ENCODE measurements around the gene APEX2. TPM values are rescaled to one million over a fixed set of nuclear protein-coding genes. Genes with fewer than 3 reads are reported as not detected.

APEX2 gene
- total RNA-seq, 1 experiment from 2014 or later = 57.7 TPM

DNA sequence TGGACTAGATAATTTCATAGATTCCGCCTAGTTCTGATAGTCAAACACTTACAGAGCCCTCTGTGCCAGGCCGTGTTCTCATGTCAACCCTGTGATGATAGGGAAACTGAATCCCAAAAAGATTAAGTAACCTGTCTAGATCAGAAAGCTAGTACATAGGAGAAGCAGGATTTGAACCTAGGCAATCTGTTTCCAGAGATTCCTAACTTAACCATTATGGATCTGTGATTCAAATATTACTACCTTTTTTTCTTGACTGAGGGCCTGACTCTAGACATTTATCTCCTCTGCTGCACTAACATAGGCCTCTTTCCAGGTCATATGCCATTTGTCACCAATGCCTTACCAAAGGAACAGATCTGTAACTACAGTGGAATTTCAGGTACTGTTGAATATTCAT lies 29.1 kb downstream of the APEX2 start:
- Histone ChIP-seq H2AFZ (no peak overlapping the region), H3K9me2 (ENCODE audit: insufficient read depth) (no peaks in the 10 kb centered on the region), H3K4me3 (no peak overlapping the region), H3F3A (ENCODE audit: insufficient read depth, low read depth) (no peaks in the 10 kb centered on the region), H3K4me1 (replicated peaks; ENCODE audit: insufficient read depth) (no peaks in the 10 kb centered on the region), H3K4me2 (no peak overlapping the region), H4K20me1 (ENCODE audit: insufficient read depth) (no peaks in the 10 kb centered on the region), H3K36me3 (ENCODE audit: low read depth) (no peaks in the 10 kb centered on the region), H3K79me2 (ENCODE audit: low read depth) (no peaks in the 10 kb centered on the region), H3K27ac (no peak overlapping the region), H3K27me3 (ENCODE audit: insufficient read depth, low read depth) (no peaks in the 10 kb centered on the region), H3K9me3 (ENCODE audit: insufficient read depth, low read depth) (no peaks in the 10 kb centered on the region)
- TF ChIP-seq EZH2 (IDR thresholded peaks at IDR 0.05; ENCODE audit: low read depth) = no peak
- TF ChIP-seq, protein P1, sequence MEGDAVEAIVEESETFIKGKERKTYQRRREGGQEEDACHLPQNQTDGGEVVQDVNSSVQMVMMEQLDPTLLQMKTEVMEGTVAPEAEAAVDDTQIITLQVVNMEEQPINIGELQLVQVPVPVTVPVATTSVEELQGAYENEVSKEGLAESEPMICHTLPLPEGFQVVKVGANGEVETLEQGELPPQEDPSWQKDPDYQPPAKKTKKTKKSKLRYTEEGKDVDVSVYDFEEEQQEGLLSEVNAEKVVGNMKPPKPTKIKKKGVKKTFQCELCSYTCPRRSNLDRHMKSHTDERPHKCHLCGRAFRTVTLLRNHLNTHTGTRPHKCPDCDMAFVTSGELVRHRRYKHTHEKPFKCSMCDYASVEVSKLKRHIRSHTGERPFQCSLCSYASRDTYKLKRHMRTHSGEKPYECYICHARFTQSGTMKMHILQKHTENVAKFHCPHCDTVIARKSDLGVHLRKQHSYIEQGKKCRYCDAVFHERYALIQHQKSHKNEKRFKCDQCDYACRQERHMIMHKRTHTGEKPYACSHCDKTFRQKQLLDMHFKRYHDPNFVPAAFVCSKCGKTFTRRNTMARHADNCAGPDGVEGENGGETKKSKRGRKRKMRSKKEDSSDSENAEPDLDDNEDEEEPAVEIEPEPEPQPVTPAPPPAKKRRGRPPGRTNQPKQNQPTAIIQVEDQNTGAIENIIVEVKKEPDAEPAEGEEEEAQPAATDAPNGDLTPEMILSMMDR (conservative IDR thresholded peaks at IDR 0.05) = no peak
- intact Hi-C loops (cut with micrococcal nuclease; ENCODE audit: unreplicated experiment) = no loop called here
- ChIA-PET POLR2A (ENCODE audit: unreplicated experiment) (no interaction called here), CTCF (no interaction called here)
- no TSS peak for BruUV-seq (replicated peaks)
- no peak for DNase-seq

DNA sequence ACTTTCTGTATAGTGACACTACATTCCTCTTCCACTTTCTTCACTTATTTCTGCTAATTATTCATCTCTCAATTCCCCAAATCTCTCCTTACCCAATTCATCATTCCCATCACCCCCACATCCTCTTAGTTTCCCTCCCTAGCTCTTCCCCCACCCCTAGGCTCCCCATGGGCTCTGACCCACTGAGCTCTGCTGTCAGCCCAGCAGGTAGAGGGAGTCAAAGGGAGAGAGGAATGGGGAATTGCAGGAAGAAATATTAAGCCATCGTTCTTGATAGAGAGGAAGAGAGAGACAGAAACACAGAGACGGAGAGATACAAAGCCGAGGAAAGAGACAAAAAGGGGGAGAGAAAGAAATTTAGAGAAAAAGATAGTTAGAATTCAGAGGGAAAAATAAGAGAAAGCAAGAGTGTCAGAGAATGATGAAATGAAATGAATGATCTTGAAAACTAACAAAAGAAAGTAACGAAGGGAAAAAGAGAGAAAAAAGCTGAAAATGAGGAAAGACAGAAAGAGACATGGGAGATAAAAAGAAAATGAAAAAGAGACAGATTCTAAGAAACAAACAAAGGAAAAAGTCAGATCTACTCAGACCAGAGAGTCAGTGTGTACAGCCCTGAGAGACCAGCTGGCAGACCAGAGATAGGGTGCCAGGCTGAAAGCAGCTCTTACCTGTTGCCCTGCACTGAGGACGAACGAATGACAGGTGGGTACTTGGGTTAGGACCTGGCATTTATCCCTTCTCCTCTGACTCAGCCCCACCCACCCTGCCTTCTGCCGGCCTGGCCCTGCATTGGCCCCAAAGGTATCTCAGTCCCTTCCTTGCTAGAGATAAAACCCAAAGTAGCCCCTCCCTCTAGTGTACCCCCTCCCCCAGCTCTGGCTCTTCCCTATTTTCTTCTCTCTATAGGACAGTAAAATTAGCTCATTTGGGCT lies 30.4 kb downstream of the APEX2 start, which contains the start of gene ALAS2:
ALAS2 (minus strand) TSS at position 707 of the 935 bp plus-strand sequence. CDS start 4,977 bp downstream, outside the sequence.
- no peak within 1 kb of the TSS for H2AFZ ChIP-seq
- POLR2A ChIA-PET (ENCODE audit: unreplicated experiment) = no interaction called here

DNA sequence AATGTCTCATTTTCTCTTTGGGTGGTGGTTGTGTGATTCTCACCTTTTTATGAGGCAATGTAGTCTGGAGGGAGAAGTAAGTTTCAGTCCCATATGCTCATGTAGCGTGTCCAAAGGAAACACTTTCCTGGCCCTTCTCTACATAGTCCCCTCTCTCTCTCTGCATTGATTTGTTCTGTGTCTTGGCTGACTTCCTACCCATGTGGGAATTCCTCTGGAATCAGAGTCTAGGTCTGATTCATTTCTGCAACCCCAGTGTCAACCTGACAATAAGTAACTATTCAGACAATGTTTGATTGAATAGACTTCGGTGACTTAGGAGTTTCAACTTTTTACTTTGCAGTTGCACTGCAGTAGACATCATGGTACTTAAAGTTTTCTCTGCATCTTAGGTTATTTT lies 33.3 kb downstream of the APEX2 start:
- intact Hi-C loops (cut with micrococcal nuclease; ENCODE audit: unreplicated experiment) = no loop called here
- no peak for DNase-seq
- no TSS peak for BruUV-seq (replicated peaks)

More for the DNA sequence above, 30.4 kb downstream of the APEX2 start, which contains the start of gene ALAS2:
- no peak for DNase-seq
- CTCF ChIA-PET = no interaction called here
- H4K20me1 ChIP-seq (ENCODE audit: insufficient read depth) = no peaks in the 10 kb centered on the region
- H3K36me3 ChIP-seq (ENCODE audit: low read depth) = no peaks in the 10 kb centered on the region
- TF ChIP-seq EZH2 (IDR thresholded peaks at IDR 0.05; ENCODE audit: low read depth) = no peak
- TF ChIP-seq, protein P1 (conservative IDR thresholded peaks at IDR 0.05) = no peak
- H3F3A ChIP-seq (ENCODE audit: insufficient read depth, low read depth) = no peaks in the 10 kb centered on the region
- no peaks in the 10 kb centered on the region for H3K4me1 ChIP-seq (replicated peaks; ENCODE audit: insufficient read depth)
- H3K79me2 ChIP-seq (ENCODE audit: low read depth) = no peaks in the 10 kb centered on the region
- no peak within 1 kb of the TSS for H3K27ac ChIP-seq
- intact Hi-C loops (cut with micrococcal nuclease; ENCODE audit: unreplicated experiment) = no loop called here
- no peaks in the 10 kb centered on the region for H3K9me2 ChIP-seq (ENCODE audit: insufficient read depth)
- no peaks in the 10 kb centered on the region for H3K27me3 ChIP-seq (ENCODE audit: insufficient read depth, low read depth)
- H3K4me3 ChIP-seq = no peak within 1 kb of the TSS
- no peak within 1 kb of the TSS for H3K4me2 ChIP-seq
- H3K9me3 ChIP-seq (ENCODE audit: insufficient read depth, low read depth) = no peaks in the 10 kb centered on the region
- BruUV-seq (replicated peaks) = no TSS peak

More for the DNA sequence above, 33.3 kb downstream of the APEX2 start:
- Histone ChIP-seq H4K20me1 (ENCODE audit: insufficient read depth) (no peaks in the 10 kb centered on the region), H3K36me3 (ENCODE audit: low read depth) (no peaks in the 10 kb centered on the region), H3K27me3 (ENCODE audit: insufficient read depth, low read depth) (no peaks in the 10 kb centered on the region), H2AFZ (no peak overlapping the region), H3K27ac (no peak overlapping the region), H3K79me2 (ENCODE audit: low read depth) (no peaks in the 10 kb centered on the region), H3K4me2 (no peak overlapping the region), H3K9me2 (ENCODE audit: insufficient read depth) (no peaks in the 10 kb centered on the region), H3K9me3 (ENCODE audit: insufficient read depth, low read depth) (no peaks in the 10 kb centered on the region), H3K4me3 (no peak overlapping the region), H3K4me1 (replicated peaks; ENCODE audit: insufficient read depth) (no peaks in the 10 kb centered on the region), H3F3A (ENCODE audit: insufficient read depth, low read depth) (no peaks in the 10 kb centered on the region)
- CTCF ChIA-PET = no interaction called here
- POLR2A ChIA-PET (ENCODE audit: unreplicated experiment) = no interaction called here
- no peak for TF ChIP-seq EZH2 (IDR thresholded peaks at IDR 0.05; ENCODE audit: low read depth)
- TF ChIP-seq, protein P1 (conservative IDR thresholded peaks at IDR 0.05) = no peak
